HCT116 (cell line): Measurements from ENCODE around the gene AKIRIN2. TPM values are rescaled to one million over a fixed set of nuclear protein-coding genes. Genes with fewer than 3 reads are reported as not detected.

Experiments used
- ATAC-seq: fragments of 200-7000 bp; cut with Tn5 transposase; 2 replicates; pipeline ENCODE4 v1.9.1; 2020; ENCODE audit warnings: mild to moderate bottlenecking, moderate library complexity
- BruUV-seq: library from RNA; stranded (reverse); fragments of 400-500 nt; replicated peaks from 2 replicates; lab custom pipeline; 2021; lab: Mats Ljungman, UMichigan
- CTCF ChIA-PET: fragments of 300-600 bp; sonication (Branson Sonifier 250); formaldehyde crosslinking; loops from one replicate; lab custom pipeline; 2021; ENCODE audit warnings: antibody characterized with exemption; lab: Charles Lee
- POLR2A ChIA-PET: fragments of 300-600, 350-600 bp; sonication (Branson Sonifier 250); formaldehyde crosslinking; loops from one replicate; lab custom pipeline; 2021; ENCODE audit warnings: antibody characterized with exemption; lab: Charles Lee
- RAD21 ChIA-PET, 2 experiments: fragments of 300-600 bp; sonication (Branson Sonifier 250); formaldehyde crosslinking; loops; one replicate each; lab custom pipeline; 2023; ENCODE audit warnings: low total read pairs in 2 of 2; ENCODE audit not compliant: uncharacterized antibody in 2 of 2, unreplicated experiment in 2 of 2, low non-redundant PET in 1 of 2; lab: Charles Lee
- DNase-seq: peaks from one replicate; pipeline ENCODE4 v3.0.0-alpha.2; 2010; ENCODE audit warnings: low read depth, low spot score
- H2AFZ ChIP-seq: fragments of 200-600 bp; shearing (Covaris generic), sonication (generic); 2 replicates; pipeline ENCODE4 v1.6.1; 2017; ENCODE audit warnings: low read depth, mixed run types, mixed read lengths, antibody characterized with exemption, low read length; ENCODE audit not compliant: poor library complexity, severe bottlenecking
- H3K27ac ChIP-seq: 2 replicates; pipeline ENCODE4 v1.5.1; 2012; ENCODE audit warnings: low read depth, low read length
- H3K27me3 ChIP-seq: fragments of 200-600 bp; sonication (generic); 2 replicates; pipeline ENCODE4 v1.6.1; 2016; ENCODE audit warnings: mixed run types, low read length, mixed read lengths; ENCODE audit not compliant: insufficient read depth
- H3K36me3 ChIP-seq, 2 experiments: fragments of 200-500 bp in 1 of 2; fragments of 200-600 bp in 1 of 2; sonication (Bioruptor generic) in 1 of 2; sonication (generic) in 1 of 2; 2 replicates each; pipeline versions ENCODE4 v1.5.1 to v1.6.1; 2014 to 2016; ENCODE audit warnings: low read length in 2 of 2, inconsistent platforms in 1 of 2, mixed read lengths in 1 of 2, mixed run types in 1 of 2; ENCODE audit not compliant: insufficient read depth in 2 of 2, control insufficient read depth in 1 of 2
- H3K4me1 ChIP-seq, 2 experiments: fragments of 200-600 bp in 1 of 2; sonication (generic) in 1 of 2; 2 replicates each; pipeline versions ENCODE4 v1.5.1 to v1.6.1; 2012 to 2017; ENCODE audit warnings: low read length in 2 of 2, inconsistent platforms in 1 of 2, mild to moderate bottlenecking in 1 of 2, mixed read lengths in 1 of 2, mixed run types in 1 of 2, moderate library complexity in 1 of 2; ENCODE audit not compliant: insufficient read depth in 2 of 2, control insufficient read depth in 1 of 2
- H3K4me2 ChIP-seq: fragments of 200-600 bp; sonication (generic); 2 replicates; pipeline ENCODE4 v1.6.1; 2017; ENCODE audit warnings: mixed run types, low read length, mixed read lengths
- H3K4me3 ChIP-seq, 2 experiments: fragments of 200-600 bp in 1 of 2; sonication (generic) in 1 of 2; replicated peaks in 1 of 2; 2 replicates each; pipeline ENCODE4 v1.5.1; 2011 to 2016; ENCODE audit warnings: low read length in 2 of 2, control low read depth in 1 of 2, low read depth in 1 of 2, mild to moderate bottlenecking in 1 of 2, mixed read lengths in 1 of 2, mixed run types in 1 of 2
- H3K79me2 ChIP-seq: fragments of 200-600 bp; sonication (generic); 2 replicates; pipeline ENCODE4 v1.6.1; 2017; ENCODE audit warnings: mild to moderate bottlenecking, mixed run types, low read length, moderate library complexity, mixed read lengths; ENCODE audit not compliant: insufficient read depth
- H3K9ac ChIP-seq: fragments of 200-600 bp; sonication (generic); 2 replicates; pipeline ENCODE4 v1.6.1; 2016; ENCODE audit warnings: low read length, mixed read lengths
- H3K9me2 ChIP-seq: fragments of 200-600 bp; sonication (generic), shearing (Covaris generic); 2 replicates; pipeline ENCODE4 v1.6.1; 2017; ENCODE audit warnings: mixed run types, mild to moderate bottlenecking, moderate library complexity; ENCODE audit not compliant: insufficient read depth
- H3K9me3 ChIP-seq, 2 experiments: fragments of 200-500 bp in 1 of 2; fragments of 200-600 bp in 1 of 2; sonication (Bioruptor generic) in 1 of 2; sonication (generic) in 1 of 2; 2 replicates each; pipeline ENCODE4 v1.6.1; 2014 to 2017; ENCODE audit warnings: low read length in 2 of 2, mixed read lengths in 2 of 2, inconsistent platforms in 1 of 2, low read depth in 1 of 2, mild to moderate bottlenecking in 1 of 2, mixed run types in 1 of 2, moderate library complexity in 1 of 2; ENCODE audit not compliant: control insufficient read depth in 1 of 2, insufficient read depth in 1 of 2
- H4K20me1 ChIP-seq: fragments of 200-600 bp; sonication (generic), shearing (Covaris generic); 2 replicates; pipeline ENCODE4 v1.6.1; 2017; ENCODE audit warnings: mixed run types, mild to moderate bottlenecking, moderate library complexity; ENCODE audit not compliant: insufficient read depth
- ATF3 ChIP-seq: IDR thresholded peaks from 2 replicates; pipeline ENCODE4 v1.6.1; 2012
- CBX3 ChIP-seq: IDR thresholded peaks from 2 replicates; pipeline ENCODE4 v1.6.1; 2012; ENCODE audit warnings: low read depth
- CTCF ChIP-seq, 3 experiments: fragments of 200-600 bp in 1 of 3; sonication (generic) in 1 of 3; IDR thresholded peaks in 2 of 3; conservative IDR thresholded peaks in 1 of 3; 2 replicates each; pipeline ENCODE4 v1.5.1; 2012 to 2017; ENCODE audit warnings: low read depth in 2 of 3, low read length in 2 of 3, antibody characterized with exemption in 1 of 3, borderline replicate concordance in 1 of 3, control low read depth in 1 of 3, mild to moderate bottlenecking in 1 of 3, mixed read lengths in 1 of 3, mixed run types in 1 of 3, moderate library complexity in 1 of 3; ENCODE audit not compliant: insufficient read depth in 1 of 3
- ELF1 ChIP-seq: IDR thresholded peaks from 2 replicates; pipeline ENCODE4 v1.6.1; 2012; ENCODE audit warnings: low read depth, borderline replicate concordance
- EZH2 ChIP-seq: fragments of 200-600 bp; sonication (generic); IDR thresholded peaks from 2 replicates; pipeline ENCODE4 v1.6.1; 2017; ENCODE audit warnings: antibody characterized with exemption, mixed run types
- FOSL1 ChIP-seq: IDR thresholded peaks from 2 replicates; pipeline ENCODE4 v1.6.1; 2012; ENCODE audit warnings: low read depth
- POLR2A ChIP-seq: IDR thresholded peaks from 2 replicates; pipeline ENCODE4 v1.7.0; 2011; ENCODE audit warnings: borderline replicate concordance; ENCODE audit not compliant: insufficient read depth, insufficient read length; ENCODE audit errors: extremely low read depth
- POLR2AphosphoS5 ChIP-seq: IDR thresholded peaks from 2 replicates; pipeline ENCODE4 v1.6.1; 2011; ENCODE audit warnings: mild to moderate bottlenecking, low read depth, low read length, moderate library complexity
- REST ChIP-seq: IDR thresholded peaks from 2 replicates; pipeline ENCODE4 v1.6.1; 2012; ENCODE audit warnings: low read depth
- SIN3A ChIP-seq: IDR thresholded peaks from 2 replicates; pipeline ENCODE4 v1.6.1; 2012; ENCODE audit warnings: low read depth
- SP1 ChIP-seq: IDR thresholded peaks from 2 replicates; pipeline ENCODE4 v1.6.1; 2012; ENCODE audit warnings: low read depth
- ZFX ChIP-seq: fragments of 450-650 bp; IDR thresholded peaks from 2 replicates; pipeline ENCODE4 v1.6.1; 2017
- ZNF274 ChIP-seq: fragments of 200-500 bp; sonication (Bioruptor generic); IDR thresholded peaks from 2 replicates; pipeline ENCODE4 v1.6.1; 2014; ENCODE audit warnings: mild to moderate bottlenecking, low read depth, low read length, inconsistent platforms
- intact Hi-C: fragments of 100-400 bp; cut with micrococcal nuclease; formaldehyde crosslinking; loops from 2 replicates; pipeline ENCODE4 v1.10.0; 2022
- total RNA-seq: library from RNA; stranded (reverse); gene quantifications from one replicate; pipeline ENCODE4 v1.2.1, GENCODE V29; 2021; ENCODE audit not compliant: unreplicated experiment

Gene AKIRIN2
- total RNA-seq, 1 experiment from 2014 or later, result 54.8 TPM

GRCh38 chr6:87731818-87732661, 30.0 kb upstream of the AKIRIN2 start (continued):
- TF ChIP-seq CTCF (IDR thresholded peaks at IDR 0.05 in 2 of 3, conservative IDR thresholded peaks at IDR 0.05 in 1 of 3; ENCODE audit: borderline replicate concordance in 1 of 3, insufficient read depth in 1 of 3, low read depth in 2 of 3, low read length in 2 of 3), result no peak

GRCh38 chr6:87731080-87731479, 29.0 kb upstream of the AKIRIN2 start:
- H3K9ac ChIP-seq, result no peak overlapping the region
- no peaks in the 10 kb centered on the region for H3K79me2 ChIP-seq
- DNase-seq, result no peak
- H3K36me3 ChIP-seq, result no peaks in the 10 kb centered on the region
- ChIA-PET CTCF (no interaction called here), RAD21 (no interaction called here), POLR2A (interaction anchor here (0.7 kb wide), 1 partner anchor 13 kb away, joined by 3 read pairs; no protein-coding TSS in a partner anchor)
- H3K9me2 ChIP-seq, result no peaks in the 10 kb centered on the region
- H3K27ac ChIP-seq, result no peak overlapping the region
- ATAC-seq, result no peak
- H3K27me3 ChIP-seq, result no peaks in the 10 kb centered on the region
- no TSS peak for BruUV-seq
- H3K4me2 ChIP-seq, result peak overlapping the region; percentile 65
- H2AFZ ChIP-seq, result peak overlapping the region; percentile 92
- TF ChIP-seq ZNF274 (no peak), EZH2 (no peak), POLR2AphosphoS5 (no peak), CBX3 (no peak), FOSL1 (no peak), REST (no peak), SIN3A (no peak), ATF3 (no peak), SP1 (no peak), ZFX (no peak), POLR2A (no peak), ELF1 (no peak)
- H3K4me3 ChIP-seq, result no peak overlapping the region
- intact Hi-C loops, result no loop called here
- no peaks in the 10 kb centered on the region for H3K9me3 ChIP-seq
- H3K4me1 ChIP-seq, result peaks cover 12 to 37% of the 10 kb centered on the region in 2 experiments; a peak in 3 of 4 replicates
- no peaks in the 10 kb centered on the region for H4K20me1 ChIP-seq
